Cortex of kidney (tissue), 1 donor: Measurements from ENCODE around the gene TMEM63C.
"Not testable (repeated sequence)": the region's sequence is repeated elsewhere in the genome, so short reads cannot be mapped to it uniquely, and the experiment has no call there.

Experiments used
- DNase-seq: peaks from one replicate; lab custom pipeline; 2025; lab: John Stamatoyannopoulos, UW

The TMEM63C gene

DNA sequence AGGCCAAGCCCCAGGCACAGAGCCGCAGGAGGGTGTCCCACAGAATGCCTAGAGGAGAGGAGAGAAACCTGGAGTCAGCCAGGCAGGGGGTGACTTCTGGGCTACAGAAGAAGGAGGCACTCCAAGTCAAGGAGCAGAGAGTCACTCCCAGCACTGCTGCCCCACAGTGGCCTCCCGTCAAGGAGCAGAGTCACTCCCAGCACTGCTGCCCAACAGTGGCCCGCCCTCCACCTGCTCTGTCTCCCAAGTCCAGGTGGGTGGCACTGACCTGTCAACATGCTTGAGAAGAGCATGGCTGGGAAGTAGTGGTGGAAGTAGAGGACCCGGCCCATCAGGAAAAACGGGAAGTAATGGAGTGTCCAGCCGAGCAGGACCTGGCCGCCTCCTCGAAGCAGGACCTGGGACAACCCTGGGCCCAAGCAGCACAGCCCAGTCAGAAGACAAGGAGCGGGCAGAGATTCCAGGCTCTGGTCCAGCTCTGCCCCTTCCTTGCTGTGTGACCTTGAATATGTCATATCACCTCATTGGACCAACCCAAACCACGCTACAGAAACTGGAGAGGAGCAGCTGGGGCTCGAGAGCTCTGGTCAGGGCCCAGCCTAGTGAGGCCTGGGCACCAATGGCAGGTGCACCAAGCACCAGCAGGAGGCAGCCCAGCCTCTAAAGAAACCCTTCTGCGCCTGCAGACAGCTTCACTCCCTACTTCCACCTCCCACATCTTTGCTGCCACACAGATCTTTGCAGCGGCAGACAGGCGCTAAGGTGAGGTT, 97.0 kb downstream of the TMEM63C start:
- no peak for DNase-seq

DNA sequence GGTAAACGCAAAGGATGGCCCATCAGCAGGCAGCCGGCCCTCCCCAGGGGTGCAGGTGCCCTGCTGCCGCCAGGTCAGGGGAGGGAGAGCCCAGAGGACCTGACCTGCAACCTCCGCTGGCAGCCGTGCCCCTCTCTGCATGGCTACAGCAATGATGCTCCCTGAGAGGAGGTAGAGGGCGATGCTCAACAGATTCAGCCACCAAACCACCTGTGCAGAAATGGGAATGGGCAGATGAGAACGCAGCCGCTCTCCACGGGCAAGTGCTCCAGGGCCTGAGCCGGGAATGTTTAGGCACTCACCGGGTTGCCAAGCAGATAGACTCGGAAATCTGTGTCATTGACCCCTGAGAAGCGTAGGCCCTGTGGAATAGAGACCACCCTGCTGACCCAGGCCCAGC, 98.1 kb downstream of the TMEM63C start:
- no peak for DNase-seq

DNA sequence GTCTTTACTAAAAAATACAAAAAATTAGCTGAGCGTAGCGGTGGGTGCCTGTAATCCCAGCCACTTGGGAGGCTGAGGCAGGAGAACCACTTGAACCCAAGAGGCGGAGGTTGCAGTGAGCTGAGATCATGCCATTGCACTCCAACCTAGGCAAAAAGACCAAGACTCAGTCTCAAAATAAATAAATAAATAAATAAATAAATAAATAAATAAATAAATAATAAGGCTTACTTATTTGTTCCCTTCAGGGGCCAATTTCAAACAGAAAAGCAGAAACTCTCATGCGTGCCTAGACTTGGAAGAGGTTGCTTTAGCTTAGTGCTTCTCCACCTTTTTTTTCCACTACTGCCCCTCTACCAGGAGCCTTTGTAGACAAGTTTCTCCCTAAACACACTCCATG, 99.3 kb downstream of the TMEM63C start:
- DNase-seq, result not testable (repeated sequence)

DNA sequence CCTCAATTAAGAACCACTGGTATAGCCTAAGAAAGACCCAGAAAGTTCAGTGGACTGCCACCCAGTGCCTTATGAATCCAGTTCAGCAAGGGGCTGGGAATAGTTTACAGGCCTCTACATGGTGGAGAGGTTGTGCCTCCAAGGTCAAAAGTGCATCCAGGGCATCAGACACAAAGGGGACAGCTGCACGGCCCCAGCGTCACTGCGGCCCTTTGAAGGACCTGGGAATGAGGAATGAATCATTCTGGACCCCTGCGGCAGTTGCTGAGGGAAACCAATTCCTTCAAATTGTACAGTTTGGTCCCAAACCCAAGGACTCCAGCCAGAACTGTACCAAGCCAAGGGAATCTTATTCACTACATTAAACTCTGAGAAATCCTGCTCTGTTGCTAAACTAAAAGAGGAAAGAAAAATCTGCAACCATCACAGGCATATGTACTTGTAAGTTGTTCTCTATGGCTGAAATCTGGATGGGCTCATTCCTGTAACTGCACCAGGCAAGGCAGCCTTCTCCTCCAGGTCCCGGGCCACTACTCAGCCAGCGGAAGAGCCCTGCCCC, 100.3 kb downstream of the TMEM63C start:
- DNase-seq, result no peak

DNA sequence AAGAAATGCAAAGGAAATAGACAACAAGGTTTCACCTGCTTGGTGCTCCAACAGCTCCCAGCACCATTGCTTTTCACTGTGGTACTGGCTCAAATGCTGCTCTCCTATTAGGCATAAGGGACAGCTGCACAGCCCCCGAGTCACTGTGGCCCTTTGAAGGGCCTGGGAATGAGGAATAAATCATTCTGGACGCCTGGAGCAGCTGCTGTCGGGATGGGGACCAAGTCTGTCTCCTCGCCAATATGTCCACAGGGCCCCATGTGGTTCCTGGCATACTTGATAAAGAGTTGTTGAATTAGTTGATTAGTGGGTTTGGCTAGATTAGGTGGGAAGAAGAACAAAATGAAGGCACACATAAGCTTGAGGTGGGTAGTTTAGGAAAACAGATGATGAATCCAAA, 102.5 kb downstream of the TMEM63C start:
- DNase-seq, result no peak

DNA sequence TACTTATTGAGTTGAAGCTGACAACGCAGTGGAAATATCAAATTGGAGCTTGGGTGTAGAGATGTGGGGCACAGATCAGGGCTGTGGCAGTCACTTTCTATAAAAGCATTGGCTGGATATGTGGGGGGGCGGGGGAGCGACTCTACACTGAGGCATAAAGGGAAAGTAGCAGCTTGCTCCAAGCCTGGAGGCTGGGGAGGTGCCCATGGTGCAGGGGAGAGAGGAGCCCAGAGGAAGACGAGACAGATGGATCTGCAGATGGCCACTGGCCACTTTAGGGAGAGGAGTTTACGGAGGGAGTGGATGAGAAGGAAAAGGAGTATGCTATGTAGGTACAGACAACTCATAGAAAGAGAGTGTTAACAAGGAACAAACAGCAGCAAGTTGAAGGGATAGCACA, 102.9 kb downstream of the TMEM63C start:
- no peak for DNase-seq

DNA sequence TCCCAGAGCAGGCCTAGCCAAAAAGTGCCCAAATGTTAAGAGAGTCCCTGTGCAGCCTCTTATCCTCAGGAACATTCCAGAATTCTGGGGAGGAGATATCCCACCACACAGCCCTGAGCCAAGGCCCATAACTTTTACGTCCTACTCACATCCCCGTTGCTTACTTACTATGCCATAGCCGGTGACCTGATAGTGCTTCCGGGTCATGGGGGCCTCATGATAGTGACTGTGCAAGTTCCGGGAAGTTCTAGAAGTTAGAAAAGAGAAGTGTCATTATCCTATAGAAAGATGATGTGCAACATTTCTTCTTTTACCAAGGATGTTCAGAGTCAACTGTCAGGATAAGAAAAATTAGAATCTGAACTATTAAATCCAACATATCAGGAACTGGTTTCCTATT, 105.0 kb downstream of the TMEM63C start:
- DNase-seq, result no peak

DNA sequence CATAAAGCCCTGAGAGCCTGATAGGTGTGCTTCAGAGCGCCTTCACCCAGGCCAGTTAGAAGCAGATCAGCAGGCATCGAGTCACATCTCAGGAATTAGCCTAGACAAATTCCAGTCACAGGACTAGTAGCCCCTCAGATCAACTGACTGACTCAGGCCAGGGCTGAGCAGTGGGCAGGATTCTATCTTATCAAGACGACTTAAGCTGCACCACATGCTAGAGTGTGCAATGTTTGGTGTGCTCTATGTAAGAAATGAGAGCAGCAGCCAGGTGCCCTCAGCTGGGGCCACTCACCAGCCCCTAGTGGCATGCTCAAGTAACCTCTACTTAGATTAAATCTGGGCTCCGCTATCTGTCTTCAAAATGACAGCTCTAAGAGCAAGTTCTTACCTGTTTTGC, 109.1 kb downstream of the TMEM63C start:
- no peak for DNase-seq

DNA sequence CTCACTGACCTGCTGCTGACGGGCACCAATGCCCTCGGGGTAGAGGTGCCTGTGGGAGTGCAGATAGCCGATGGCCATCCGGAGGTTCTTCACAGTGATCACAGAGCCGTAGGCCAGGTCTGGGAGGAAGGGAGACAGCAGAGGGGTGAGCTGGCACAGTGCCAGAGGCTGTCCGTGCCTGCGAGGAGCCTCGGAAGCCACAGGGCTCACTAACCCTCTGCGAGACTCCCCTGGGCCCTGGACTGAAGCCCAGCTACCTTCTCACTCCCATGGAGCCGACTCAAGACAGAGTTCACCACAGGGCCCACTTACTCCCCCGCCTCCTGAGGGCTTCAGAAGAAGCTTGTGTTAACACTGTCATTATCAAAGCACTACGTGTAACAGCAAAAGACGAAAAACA, 114.6 kb downstream of the TMEM63C start:
- DNase-seq, result no peak

DNA sequence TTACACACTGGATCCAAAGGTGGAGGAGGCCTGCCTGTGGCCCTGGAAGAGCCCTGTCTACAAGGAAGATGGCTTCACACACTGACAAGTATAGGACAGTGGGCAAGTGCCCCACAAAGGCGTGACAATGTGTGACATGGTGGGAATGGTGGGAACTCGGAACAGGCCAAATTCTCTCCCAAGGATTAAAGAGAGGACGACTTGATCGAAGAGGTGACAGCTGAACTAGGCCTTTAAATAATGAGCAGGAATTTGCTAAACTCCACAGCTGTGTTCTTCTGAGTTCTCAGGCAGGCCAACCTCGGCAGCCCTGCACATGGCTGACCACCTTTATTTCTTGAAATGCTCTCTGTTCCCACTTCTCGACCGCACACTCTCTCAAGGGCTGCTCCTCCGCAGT, 115.3 kb downstream of the TMEM63C start:
- no peak for DNase-seq

DNA sequence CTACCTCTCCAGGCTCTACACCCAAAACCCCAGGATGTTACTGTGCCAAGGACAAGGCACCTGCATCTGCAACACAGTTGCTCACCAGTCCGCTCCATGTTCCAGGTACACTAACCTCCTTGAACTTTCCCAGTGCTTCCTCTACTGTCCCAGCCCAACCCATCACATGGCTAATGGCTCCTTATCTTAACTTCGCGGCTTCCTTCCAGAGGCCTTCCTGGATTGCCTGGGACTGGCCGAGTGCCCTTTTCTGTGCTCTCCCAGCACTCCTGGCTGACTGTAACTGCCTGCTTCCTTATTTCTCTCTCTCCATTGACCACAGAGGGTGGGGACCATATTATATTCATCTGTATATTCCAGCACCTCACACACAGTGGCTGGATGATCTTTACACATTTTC, 118.2 kb downstream of the TMEM63C start:
- DNase-seq, result no peak

DNA sequence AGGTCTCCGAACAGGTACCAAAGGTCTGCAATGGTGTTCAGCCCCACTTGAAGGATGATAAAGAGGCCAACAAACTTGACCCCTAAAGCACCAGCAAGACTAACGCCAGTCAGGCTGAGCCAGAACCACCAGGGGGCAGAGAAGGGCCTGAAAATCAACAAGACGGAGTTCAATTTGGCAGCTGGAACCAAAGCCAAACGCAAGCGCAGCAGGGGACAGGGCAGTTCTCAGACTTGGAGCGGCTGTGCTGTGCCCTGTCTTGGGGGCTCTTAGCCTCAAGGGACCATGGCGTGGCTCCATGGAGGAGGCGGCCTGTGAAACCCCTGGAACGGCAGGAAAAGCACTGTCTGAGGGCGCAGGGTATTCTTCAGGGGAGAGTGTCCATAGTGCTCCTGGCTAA, 119.5 kb downstream of the TMEM63C start:
- no peak for DNase-seq

DNA sequence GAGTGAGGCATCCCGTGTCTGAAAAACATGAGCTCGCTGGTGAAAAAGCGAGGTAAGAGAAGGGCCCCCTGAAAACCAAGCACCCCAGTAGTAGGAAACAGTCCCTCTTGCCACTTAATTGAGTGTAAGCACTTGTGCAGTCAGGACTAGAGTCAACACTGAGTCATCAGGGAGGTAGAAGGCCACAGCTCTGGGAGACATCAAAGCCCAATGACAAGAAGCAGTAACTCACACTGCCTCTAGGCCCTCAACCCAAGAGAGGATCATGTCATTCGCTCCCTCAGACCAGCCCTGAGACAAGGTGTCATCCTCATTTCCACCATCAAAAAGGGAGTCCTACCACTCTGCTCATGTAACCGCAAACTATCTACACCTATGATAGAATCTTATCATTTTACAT, 121.3 kb downstream of the TMEM63C start:
- DNase-seq, result no peak

DNA sequence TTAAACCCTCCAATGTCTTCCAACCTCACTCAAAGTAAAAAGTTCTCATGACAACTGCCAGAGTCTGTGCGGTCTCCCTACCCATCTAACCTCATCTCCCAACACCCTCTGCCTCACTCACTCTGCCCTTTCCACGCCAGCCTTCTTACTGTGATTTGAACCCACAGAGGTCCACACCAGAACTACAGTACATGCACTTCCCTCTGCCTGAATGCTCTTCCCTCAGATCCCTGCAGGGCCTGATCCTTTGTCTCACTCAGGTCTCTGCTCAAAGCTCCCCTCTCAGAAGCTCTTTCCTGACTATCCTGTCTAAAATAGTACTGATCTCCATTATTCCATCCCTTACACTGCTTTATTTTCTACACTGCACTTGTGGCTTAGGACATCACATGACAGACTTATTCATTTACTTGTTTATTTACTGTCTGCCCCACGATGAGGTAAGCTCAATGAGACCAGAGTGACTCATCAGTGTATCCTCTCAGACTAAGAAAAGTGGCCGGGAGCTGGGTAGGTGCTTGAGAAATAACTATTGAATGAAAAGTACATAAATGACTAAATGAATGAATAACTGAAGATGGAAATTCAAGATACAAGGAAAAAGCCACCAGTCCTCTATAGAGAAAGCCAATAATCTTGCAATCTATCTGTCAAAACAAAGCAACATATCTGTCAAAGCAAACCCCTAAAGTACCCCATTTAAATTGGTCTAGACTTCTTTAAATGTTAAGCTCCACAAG, 122.0 kb downstream of the TMEM63C start:
- DNase-seq, result no peak

DNA sequence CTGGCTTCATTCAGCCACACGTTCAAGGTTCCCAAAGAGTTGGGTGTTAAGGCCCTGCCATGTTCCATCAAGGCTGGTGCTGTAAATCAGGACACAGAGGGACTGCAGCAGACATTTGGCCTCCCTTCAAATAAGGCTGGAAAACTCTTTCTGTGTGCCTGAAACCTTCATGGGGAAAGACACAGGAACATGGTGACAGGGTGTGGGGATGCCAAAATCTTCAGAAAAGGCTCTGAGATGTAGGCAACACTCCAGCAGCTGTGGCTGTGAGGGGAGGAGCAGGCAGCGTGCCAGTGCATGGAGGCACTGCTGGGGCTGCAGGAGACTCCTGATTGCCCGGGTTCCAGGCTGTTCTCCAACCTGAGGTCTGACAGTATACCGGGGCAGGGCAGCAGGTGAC, 124.1 kb downstream of the TMEM63C start:
- DNase-seq, result no peak

DNA sequence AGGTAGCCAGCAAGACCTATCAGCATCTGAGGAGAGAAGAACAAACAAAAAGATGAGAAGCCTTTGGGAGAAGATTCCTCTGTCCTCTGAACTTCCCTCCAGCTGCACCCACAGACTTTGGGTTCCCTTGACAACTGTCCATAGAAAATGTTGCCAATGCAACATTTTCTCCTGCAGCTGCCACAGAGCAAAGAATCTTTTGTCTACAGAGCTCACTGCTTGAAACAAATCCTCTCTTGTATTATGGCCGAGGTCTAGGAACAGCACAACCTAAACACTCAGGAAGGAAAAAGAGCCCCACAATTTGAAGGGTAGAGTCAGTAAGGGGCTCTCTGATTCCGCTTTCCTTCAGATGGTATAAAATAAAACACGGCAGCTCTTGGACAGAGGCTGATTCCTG, 124.8 kb downstream of the TMEM63C start:
- no peak for DNase-seq

DNA sequence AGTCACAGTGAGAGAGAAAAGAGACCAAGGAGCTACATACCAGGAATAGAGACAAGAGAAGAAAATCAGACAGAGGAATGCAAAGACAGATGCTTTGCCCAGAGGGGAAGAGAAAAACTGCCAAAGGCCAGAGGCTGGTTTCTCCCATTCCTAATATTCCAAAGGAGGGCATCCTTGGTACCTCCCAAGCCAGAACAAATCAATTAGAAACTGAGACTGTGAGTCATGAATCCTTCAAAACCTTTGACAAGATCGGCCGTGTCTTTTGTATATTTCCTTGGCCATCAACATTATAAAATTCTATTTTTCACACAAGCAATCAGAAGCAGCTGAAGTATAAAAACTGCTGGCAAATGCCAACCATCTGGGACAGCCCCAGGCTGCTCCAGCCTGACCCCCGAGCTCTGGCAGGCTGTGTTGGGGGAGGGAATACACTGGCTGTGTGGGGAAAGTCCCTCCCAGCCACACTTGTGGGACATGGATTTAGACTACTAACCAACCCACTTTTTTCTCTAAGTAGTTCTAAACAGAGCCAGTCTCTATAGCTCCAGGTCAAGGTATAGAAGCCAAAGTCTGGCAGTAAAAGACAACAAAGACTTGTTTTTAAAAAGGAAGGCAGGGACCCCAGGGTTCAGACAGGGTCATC, 125.4 kb downstream of the TMEM63C start:
- no peak for DNase-seq
